Activated CD4-positive, alpha-beta memory T cell treated with anti-CD3 and anti-CD28 coated beads for 36 hours (primary cell): ENCODE measurements around the gene IGSF3. TPM values are rescaled to one million over a fixed set of nuclear protein-coding genes. Genes with fewer than 3 reads are reported as not detected.

Source experiments
- CTCF ChIA-PET: fragments of 350-600 bp; sonication (Branson Sonifier 250); formaldehyde crosslinking; loops from one replicate; lab custom pipeline; 2021; ENCODE audit warnings: antibody characterized with exemption, inconsistent platforms; lab: Charles Lee
- POLR2A ChIA-PET: fragments of 350-600 bp; sonication (Branson Sonifier 250); formaldehyde crosslinking; loops from one replicate; lab custom pipeline; 2021; ENCODE audit warnings: antibody characterized with exemption; lab: Charles Lee
- DNase-seq: peaks from one replicate; pipeline ENCODE4 v3.0.0-alpha.2; 2020
- H3K27ac Mint-ChIP-seq: one replicate; pipeline ENCODE4 v1.8.0; 2021; ENCODE audit warnings: mixed read lengths
- H3K27me3 Mint-ChIP-seq: one replicate; pipeline ENCODE4 v1.8.0; 2021; ENCODE audit warnings: mixed read lengths
- H3K36me3 Mint-ChIP-seq: one replicate; pipeline ENCODE4 v1.8.0; 2021; ENCODE audit warnings: mixed read lengths
- H3K4me1 Mint-ChIP-seq: one replicate; pipeline ENCODE4 v1.8.0; 2021; ENCODE audit warnings: low read depth, mixed read lengths
- H3K4me3 Mint-ChIP-seq: one replicate; pipeline ENCODE4 v1.8.0; 2021; ENCODE audit warnings: mild to moderate bottlenecking, mixed read lengths
- H3K9me3 Mint-ChIP-seq: one replicate; pipeline ENCODE4 v1.8.0; 2021; ENCODE audit warnings: mixed read lengths
- intact Hi-C: fragments of 100-400 bp; cut with micrococcal nuclease; formaldehyde crosslinking; loops from one replicate; pipeline ENCODE4 v1.15.1; 2023
- total RNA-seq, 2 experiments: library from RNA; stranded (reverse); gene quantifications; one replicate each; pipeline ENCODE4 v1.2.3, GENCODE V29; 2021

Gene IGSF3
- total RNA-seq, 2 experiments from 2014 or later = 4.1 to 4.2 TPM

- no peaks in the 10 kb centered on the region for H3K4me1 Mint-ChIP-seq
These were observed 36.7 kb upstream of the IGSF3 start for GRCh38 chr1:116704278-116704677.

GRCh38 chr1:116699605-116700004 is 32.1 kb upstream of the IGSF3 start:
- ChIA-PET POLR2A (no interaction called here), CTCF (no interaction called here)
- Mint-ChIP-seq H3K4me3 (no peak overlapping the region), H3K36me3 (no peaks in the 10 kb centered on the region), H3K27me3 (no peaks in the 10 kb centered on the region), H3K27ac (no peak overlapping the region), H3K9me3 (no peaks in the 10 kb centered on the region), H3K4me1 (no peaks in the 10 kb centered on the region)
- intact Hi-C loops = no loop called here
- no peak for DNase-seq

More at GRCh38 chr1:116704278-116704677, 36.7 kb upstream of the IGSF3 start:
- H3K36me3 Mint-ChIP-seq = no peaks in the 10 kb centered on the region
- POLR2A ChIA-PET = no interaction called here
- no peak for DNase-seq
- peaks cover 3% of the 10 kb centered on the region for H3K27me3 Mint-ChIP-seq
- CTCF ChIA-PET = no interaction called here
- no peaks in the 10 kb centered on the region for H3K9me3 Mint-ChIP-seq
- H3K27ac Mint-ChIP-seq = no peak overlapping the region
- intact Hi-C loops = no loop called here
- no peak overlapping the region for H3K4me3 Mint-ChIP-seq

- intact Hi-C loops = no loop called here
- Mint-ChIP-seq H3K9me3 (no peaks in the 10 kb centered on the region), H3K27me3 (no peaks in the 10 kb centered on the region), H3K36me3 (no peaks in the 10 kb centered on the region), H3K27ac (no peak overlapping the region), H3K4me1 (no peaks in the 10 kb centered on the region), H3K4me3 (no peak overlapping the region)
- ChIA-PET POLR2A (no interaction called here), CTCF (no interaction called here)
- DNase-seq = no peak
These were observed 30.7 kb upstream of the IGSF3 start for GRCh38 chr1:116698244-116698595.

- H3K4me3 Mint-ChIP-seq = no peak overlapping the region
- no peaks in the 10 kb centered on the region for H3K9me3 Mint-ChIP-seq
- ChIA-PET POLR2A (no interaction called here), CTCF (interaction anchor here (1.0 kb wide), 1 partner anchor 104 kb away, joined by 3 read pairs; no protein-coding TSS in a partner anchor)
- H3K27ac Mint-ChIP-seq = no peak overlapping the region
- H3K36me3 Mint-ChIP-seq = no peaks in the 10 kb centered on the region
- no peaks in the 10 kb centered on the region for H3K4me1 Mint-ChIP-seq
- intact Hi-C loops = no loop called here
- DNase-seq = no peak
- no peaks in the 10 kb centered on the region for H3K27me3 Mint-ChIP-seq
These were observed 30.2 kb upstream of the IGSF3 start for GRCh38 chr1:116697548-116698243.

- POLR2A ChIA-PET = no interaction called here
- DNase-seq = no peak
- Mint-ChIP-seq H3K4me1 (no peaks in the 10 kb centered on the region), H3K36me3 (no peaks in the 10 kb centered on the region), H3K4me3 (no peak overlapping the region), H3K27ac (no peak overlapping the region), H3K27me3 (no peaks in the 10 kb centered on the region), H3K9me3 (no peaks in the 10 kb centered on the region)
- intact Hi-C loops = no loop called here
- CTCF ChIA-PET = no interaction called here
These were observed 27.0 kb upstream of the IGSF3 start for GRCh38 chr1:116694524-116694923.

GRCh38 chr1:116693759-116694480 is 26.4 kb upstream of the IGSF3 start:
- H3K27me3 Mint-ChIP-seq = no peaks in the 10 kb centered on the region
- DNase-seq = no peak
- CTCF ChIA-PET = interaction anchor here (0.6 to 0.7 kb wide), 2 partner anchors 21 to 24 kb away, joined by 3 read pairs; no protein-coding TSS in a partner anchor
- H3K4me1 Mint-ChIP-seq = no peaks in the 10 kb centered on the region
- POLR2A ChIA-PET = no interaction called here
- no peak overlapping the region for H3K27ac Mint-ChIP-seq
- no peak overlapping the region for H3K4me3 Mint-ChIP-seq
- no peaks in the 10 kb centered on the region for H3K36me3 Mint-ChIP-seq
- intact Hi-C loops = no loop called here
- no peaks in the 10 kb centered on the region for H3K9me3 Mint-ChIP-seq

- POLR2A ChIA-PET = no interaction called here
- Mint-ChIP-seq H3K9me3 (no peaks in the 10 kb centered on the region), H3K4me3 (no peak overlapping the region), H3K27me3 (no peaks in the 10 kb centered on the region), H3K36me3 (no peaks in the 10 kb centered on the region), H3K27ac (no peak overlapping the region), H3K4me1 (no peaks in the 10 kb centered on the region)
- intact Hi-C loops = no loop called here
- no peak for DNase-seq
- CTCF ChIA-PET = interaction anchor here (1.3 kb wide), 1 partner anchor 20 kb away, joined by 4 read pairs; no protein-coding TSS in a partner anchor
These were observed 25.3 kb upstream of the IGSF3 start for GRCh38 chr1:116692879-116693278.

- H3K4me3 Mint-ChIP-seq = no peak overlapping the region
- no peak for DNase-seq
- H3K36me3 Mint-ChIP-seq = no peaks in the 10 kb centered on the region
- no peaks in the 10 kb centered on the region for H3K27me3 Mint-ChIP-seq
- H3K27ac Mint-ChIP-seq = no peak overlapping the region
- no peaks in the 10 kb centered on the region for H3K4me1 Mint-ChIP-seq
- ChIA-PET POLR2A (interaction anchor here (1.2 kb wide), 1 partner anchor 12 kb away, joined by 3 read pairs; no protein-coding TSS in a partner anchor), CTCF (interaction anchor here (1.2 kb wide), 1 partner anchor 18 kb away, joined by 4 read pairs; no protein-coding TSS in a partner anchor)
- intact Hi-C loops = no loop called here
- no peaks in the 10 kb centered on the region for H3K9me3 Mint-ChIP-seq
These were observed 23.4 kb upstream of the IGSF3 start for GRCh38 chr1:116690849-116691406.

GRCh38 chr1:116690396-116690848 is 22.9 kb upstream of the IGSF3 start:
- Mint-ChIP-seq H3K9me3 (no peaks in the 10 kb centered on the region), H3K27me3 (no peaks in the 10 kb centered on the region), H3K27ac (no peak overlapping the region), H3K4me1 (no peaks in the 10 kb centered on the region), H3K36me3 (no peaks in the 10 kb centered on the region), H3K4me3 (no peak overlapping the region)
- CTCF ChIA-PET = interaction anchor here (1.2 kb wide), 1 partner anchor 18 kb away, joined by 4 read pairs; no protein-coding TSS in a partner anchor
- intact Hi-C loops = no loop called here
- no peak for DNase-seq
- POLR2A ChIA-PET = interaction anchor here (1.2 kb wide), 1 partner anchor 11 kb away, joined by 3 read pairs; no protein-coding TSS in a partner anchor

- intact Hi-C loops = no loop called here
- Mint-ChIP-seq H3K36me3 (no peaks in the 10 kb centered on the region), H3K4me1 (no peaks in the 10 kb centered on the region), H3K9me3 (no peaks in the 10 kb centered on the region), H3K27me3 (no peaks in the 10 kb centered on the region), H3K27ac (no peak overlapping the region), H3K4me3 (no peak overlapping the region)
- POLR2A ChIA-PET = no interaction called here
- DNase-seq = no peak
- CTCF ChIA-PET = no interaction called here
These were observed 19.3 kb upstream of the IGSF3 start for GRCh38 chr1:116686723-116687352.

GRCh38 chr1:116686175-116686574 is 18.6 kb upstream of the IGSF3 start:
- DNase-seq = no peak
- H3K4me3 Mint-ChIP-seq = no peak overlapping the region
- H3K9me3 Mint-ChIP-seq = no peaks in the 10 kb centered on the region
- no peaks in the 10 kb centered on the region for H3K27me3 Mint-ChIP-seq
- no peaks in the 10 kb centered on the region for H3K36me3 Mint-ChIP-seq
- H3K27ac Mint-ChIP-seq = no peak overlapping the region
- no peaks in the 10 kb centered on the region for H3K4me1 Mint-ChIP-seq
- POLR2A ChIA-PET = no interaction called here
- CTCF ChIA-PET = no interaction called here
- intact Hi-C loops = no loop called here

- ChIA-PET CTCF (no interaction called here), POLR2A (no interaction called here)
- no peak for DNase-seq
- Mint-ChIP-seq H3K27me3 (no peaks in the 10 kb centered on the region), H3K27ac (no peak overlapping the region), H3K4me3 (no peak overlapping the region), H3K36me3 (no peaks in the 10 kb centered on the region), H3K9me3 (no peaks in the 10 kb centered on the region), H3K4me1 (no peaks in the 10 kb centered on the region)
- intact Hi-C loops = no loop called here
These were observed 17.0 kb upstream of the IGSF3 start for GRCh38 chr1:116684575-116684974.
